NCI-H69 (cell line): ENCODE data around the gene HEPACAM.

Source experiments
- DNase-seq: peaks from one replicate; lab custom pipeline; 2025; lab: John Stamatoyannopoulos, UW

The HEPACAM gene

DNA sequence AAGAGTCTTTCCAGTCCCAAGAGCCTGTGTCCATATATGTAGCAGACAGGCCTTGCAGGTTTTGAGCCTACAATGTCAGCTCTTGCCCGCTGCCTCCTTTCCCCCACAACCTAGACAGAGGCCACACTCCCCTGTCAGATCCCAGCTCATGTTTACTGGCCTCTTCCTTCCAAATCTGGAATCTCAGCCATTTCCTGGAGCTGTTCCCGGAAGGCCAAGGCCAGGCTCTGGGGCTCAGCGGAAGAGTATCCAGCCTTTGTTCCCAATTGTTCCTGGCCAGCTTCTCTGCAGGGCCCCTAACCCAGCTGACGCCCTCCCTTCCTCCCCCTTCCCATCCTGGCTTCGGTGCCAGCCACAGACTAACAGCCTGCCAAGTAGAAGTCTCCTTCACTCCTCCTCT, 37.1 kb downstream of the HEPACAM start:
- DNase-seq = no peak

DNA sequence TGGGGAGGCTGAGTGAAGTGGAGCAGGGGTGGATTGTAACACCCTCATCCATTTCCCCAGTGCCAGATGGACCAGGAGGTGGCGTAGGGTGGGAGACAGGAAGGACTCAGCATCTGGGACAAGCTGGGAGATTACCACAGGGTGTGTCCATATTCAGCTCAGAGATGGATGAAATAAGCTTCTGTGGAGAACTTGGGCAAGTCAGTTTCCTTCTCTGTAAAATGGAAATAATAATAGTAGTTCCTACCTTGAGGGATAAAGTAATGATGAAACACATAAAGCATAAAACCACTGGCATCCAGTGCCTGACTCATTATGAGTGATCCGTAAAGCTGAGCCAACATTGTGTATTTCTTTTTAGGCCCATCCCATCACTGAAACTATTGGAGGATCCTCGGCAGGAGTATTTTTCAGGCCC, 37.6 kb downstream of the HEPACAM start:
- DNase-seq = no peak

DNA sequence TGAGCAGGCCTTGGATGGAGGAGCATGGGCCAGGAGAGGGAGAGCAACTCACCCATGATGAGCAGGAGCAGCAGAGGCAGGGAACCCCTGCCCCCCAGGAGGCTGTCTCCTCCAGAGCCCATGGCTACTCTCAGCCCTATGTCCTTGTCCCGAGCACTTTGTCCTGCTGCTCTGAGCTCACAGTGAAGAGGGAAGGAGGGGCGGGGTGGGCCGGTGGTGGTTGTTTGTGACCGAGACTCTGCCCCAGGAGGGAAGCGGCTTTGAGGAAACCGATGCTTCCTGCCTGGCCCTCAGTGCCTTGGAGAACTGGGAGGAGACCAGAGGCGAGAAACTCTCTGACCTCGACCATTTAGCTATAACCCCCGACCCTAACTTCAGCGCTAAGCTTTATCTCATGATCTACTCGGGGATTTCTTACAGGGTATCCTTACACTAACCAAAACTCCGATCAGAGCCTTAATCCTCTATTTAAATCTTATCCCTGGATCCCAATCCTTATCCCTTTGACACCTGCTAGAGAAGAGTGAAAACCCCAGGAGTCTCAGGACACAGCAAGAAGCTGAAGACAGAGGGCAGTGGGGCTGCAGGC, 38.1 kb downstream of the HEPACAM start, which contains the start of gene ROBO4:
TSS of gene ROBO4 (minus strand) at position 192 of the 589 bp plus-strand sequence. CDS start at position 122, 70 bp downstream.
- DNase-seq = no peak

DNA sequence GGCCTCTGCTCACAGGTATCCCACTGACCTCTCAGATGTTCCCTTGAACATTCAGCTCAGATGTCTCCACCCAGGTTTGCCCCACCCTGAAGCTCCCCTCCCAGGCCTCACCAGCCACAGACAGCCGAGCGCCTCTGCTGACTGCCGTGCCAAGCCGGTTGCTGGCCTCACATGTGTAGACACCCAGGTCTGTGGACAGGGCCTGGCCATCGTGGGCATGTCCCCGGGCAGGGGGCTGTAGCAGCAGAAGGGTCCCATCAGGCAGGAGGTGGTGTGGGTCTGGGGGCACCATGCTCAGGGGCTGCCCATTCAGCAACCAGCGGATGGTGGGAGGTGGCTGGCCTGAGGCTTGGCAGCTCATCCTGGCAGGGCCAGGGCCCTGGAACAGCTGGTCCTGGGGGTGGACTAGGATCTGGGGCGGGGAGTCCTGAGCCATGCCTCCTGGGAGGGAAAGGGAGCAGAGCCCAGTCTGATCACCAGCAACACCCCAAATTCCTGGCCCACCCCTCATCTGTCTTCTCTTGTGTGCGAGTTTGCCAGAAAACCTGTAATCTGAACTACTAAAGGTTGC, 38.9 kb downstream of the HEPACAM start:
- no peak for DNase-seq

DNA sequence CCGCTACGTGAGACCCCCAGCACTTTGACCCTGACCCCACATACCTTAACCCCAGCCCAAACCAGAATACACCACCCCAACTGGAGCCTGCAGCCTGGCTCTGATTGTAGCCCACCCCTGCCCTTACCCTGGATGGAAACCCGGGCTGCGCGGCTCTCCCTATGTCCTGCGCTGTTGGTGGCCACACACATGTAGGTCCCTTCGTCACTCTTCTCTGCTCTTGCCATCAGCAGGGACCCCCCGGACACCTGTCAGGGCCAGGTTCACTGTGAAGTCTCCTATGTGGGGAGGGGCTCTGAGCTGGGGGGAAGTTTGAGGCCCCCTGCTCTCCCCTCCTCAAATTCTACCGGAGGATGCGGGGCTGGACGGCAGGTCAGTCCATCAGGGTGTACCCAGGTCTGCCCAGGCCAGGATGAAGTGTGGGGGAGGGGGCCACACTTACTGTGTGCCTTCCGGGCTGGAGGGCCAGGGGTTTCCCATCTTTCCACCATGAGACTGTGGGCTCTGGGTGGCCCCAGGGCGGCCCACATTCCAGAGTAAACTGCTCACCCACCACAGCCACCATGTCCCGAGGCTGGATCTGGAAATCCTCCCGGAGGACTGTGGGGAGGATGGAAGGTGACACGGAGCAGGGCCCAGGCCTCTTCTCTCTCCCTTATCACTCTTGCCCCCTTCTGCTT, 39.6 kb downstream of the HEPACAM start:
- no peak for DNase-seq

DNA sequence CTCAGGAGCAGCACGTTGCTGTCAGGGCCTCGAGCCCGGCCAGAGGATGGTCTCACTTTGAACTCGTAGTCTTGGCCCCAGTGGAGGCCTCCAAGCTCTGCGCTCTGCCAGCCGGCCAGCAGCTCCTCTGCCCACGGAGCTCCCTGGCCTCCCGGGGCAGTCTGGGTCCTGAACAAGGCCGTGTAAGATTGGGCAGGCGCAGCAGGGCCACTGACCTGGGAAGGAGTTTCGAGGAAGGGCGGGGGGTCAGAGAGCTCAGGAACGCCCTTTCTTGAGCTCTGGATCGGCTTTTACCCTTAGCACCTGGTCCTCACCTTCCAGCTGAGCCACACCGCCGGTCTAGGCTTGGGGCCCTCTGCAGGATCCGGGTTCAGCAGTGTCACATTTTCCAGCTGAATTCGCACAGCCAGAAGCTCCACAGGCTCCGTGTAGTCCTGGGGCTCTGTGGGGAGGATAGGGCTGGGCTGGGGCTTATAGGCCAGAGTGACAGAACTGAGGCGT, 40.3 kb downstream of the HEPACAM start:
- no peak for DNase-seq

DNA sequence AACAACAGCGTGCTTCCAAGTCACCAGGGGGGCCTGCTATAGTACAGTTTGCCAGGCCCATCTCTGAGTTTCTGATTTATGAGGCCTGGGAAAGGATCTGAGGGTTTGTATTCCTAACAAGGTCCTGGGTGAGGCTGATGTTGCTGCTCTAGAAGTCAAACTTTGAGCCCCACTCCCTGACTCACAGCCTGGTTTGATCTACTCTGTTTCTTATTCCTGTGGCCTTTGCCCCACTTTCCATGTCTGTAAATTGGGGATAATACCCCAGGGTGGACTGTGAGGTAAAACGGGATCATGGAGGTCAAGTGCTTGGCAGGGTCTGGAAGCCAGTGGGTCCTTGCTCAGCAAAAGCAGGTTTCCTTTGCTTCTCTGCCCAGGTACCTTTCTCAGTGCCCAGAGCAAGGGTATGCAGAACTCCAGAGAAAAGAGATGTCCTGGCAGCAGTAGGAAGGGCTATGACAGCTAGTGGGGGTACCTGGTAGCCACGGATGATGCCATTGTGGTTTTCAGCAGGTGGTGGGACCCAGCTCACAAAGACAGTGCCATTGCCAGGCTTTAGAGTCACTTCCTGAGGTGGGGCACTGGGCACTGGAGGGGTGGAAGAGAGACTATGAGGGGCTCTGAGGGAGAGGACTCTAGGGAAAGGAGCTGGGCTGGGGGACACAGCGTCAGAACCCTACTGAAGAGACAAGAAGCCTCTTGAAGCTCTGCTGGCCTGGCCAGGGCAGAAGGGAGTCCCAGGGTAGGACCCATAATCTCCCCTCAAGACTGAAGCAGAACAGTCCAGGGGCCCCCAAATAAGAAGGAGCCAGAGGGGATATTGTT, 41.0 kb downstream of the HEPACAM start:
- DNase-seq = no peak

DNA sequence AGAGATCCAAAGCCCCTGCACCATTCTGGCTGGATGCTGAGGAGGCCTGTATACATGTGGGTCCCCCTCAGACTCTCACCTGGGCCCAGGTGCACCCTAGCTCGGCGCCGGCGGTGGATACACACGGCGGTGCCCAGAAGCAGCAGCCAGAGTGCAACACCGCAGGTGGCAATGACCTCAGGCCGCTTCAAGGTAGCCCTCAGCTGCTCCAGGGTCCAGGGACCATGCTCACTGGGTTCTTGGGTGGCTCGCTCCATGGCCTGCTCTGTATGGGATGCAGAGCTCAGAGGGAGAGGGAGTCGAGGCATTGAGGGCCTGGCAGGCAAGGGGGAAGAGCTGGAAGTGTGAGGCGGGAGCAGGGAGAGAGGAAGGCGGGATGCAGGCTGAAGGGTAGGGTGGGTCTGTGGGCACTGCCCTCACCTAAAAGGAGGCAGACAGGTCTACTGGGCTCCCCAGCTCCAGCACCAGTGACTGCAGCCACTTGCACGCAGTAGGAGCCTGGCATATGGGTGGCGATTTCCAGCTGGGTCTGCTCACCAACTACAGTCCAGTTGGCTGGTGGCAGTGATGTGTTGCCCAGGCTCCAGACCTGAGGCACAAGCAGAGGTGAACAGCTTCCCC, 42.0 kb downstream of the HEPACAM start:
- no peak for DNase-seq

DNA sequence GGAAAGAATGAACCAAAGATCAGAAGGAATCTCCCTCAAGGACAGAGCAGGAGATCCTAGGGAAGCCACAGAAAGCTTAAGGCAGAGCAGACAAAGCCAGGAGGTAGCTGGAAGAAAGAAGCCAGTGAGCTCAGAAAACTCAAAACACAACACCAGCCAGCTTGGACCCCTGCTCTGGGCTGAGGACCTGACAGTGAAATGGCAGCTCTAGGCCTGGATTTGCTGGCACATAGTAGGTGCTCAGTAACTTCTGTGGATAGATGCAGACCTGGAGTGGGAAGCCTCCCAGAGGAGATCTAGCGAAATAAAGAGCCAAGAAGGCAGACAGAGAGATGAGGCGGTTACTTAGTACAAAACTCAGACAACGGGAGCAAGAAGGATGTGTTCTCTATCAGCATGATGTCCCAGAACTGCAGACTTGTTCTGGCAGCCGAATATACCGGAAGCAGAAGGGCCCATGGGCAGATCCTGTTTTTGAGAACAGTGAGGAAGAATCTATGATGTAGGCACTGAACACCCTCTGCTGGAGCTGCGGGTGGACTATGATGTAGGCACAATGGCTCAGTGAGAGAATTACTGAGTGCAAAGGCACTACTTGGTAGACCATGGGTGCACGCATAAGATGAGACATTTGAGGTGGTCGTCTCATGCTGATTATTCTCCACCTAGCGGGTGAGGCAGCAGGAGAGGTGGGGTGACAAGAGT, 42.9 kb downstream of the HEPACAM start:
- no peak for DNase-seq

DNA sequence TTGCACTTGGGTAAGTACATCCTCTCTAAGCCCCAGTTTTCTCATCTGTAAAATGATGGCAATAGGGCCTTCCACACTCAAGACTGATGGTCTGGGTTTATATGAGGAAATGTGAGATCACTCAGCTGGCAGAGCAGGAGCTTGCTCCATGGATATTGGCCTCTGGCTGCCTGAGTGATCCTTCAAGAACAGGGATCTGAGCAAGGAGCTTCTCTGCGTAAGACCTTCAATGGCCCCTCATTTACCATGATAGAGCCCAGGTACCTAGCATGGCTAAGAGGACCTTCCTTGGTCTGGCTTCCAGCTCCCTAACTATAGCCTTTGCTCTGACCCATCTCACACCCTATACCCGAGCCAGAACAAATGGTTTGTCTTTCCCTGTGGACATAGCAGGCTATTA, 43.7 kb downstream of the HEPACAM start:
- no peak for DNase-seq

DNA sequence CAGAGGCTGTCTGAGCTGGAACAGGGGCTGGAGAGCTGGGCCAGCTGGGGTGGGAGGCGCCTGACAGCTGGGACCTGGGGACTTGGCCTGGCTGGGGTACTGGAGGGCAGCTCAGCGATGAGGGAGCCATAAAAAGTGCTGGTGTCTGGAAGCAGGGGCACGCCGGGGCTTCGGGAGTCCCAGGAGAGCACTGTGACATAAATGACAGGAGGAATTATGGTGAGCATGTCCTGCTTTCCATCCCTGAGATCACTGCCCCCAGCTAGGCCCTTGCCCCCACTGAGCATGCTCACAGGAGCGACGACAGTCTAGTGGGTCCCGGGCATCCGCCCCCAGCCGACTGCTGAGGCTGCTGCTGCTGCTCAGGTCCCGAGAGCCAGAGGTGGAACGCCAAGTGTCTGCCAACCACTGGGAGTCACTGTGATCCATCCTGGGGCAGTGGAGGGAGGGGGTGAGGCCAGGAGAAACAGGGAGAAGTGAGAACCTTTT, 44.4 kb downstream of the HEPACAM start:
- no peak for DNase-seq

DNA sequence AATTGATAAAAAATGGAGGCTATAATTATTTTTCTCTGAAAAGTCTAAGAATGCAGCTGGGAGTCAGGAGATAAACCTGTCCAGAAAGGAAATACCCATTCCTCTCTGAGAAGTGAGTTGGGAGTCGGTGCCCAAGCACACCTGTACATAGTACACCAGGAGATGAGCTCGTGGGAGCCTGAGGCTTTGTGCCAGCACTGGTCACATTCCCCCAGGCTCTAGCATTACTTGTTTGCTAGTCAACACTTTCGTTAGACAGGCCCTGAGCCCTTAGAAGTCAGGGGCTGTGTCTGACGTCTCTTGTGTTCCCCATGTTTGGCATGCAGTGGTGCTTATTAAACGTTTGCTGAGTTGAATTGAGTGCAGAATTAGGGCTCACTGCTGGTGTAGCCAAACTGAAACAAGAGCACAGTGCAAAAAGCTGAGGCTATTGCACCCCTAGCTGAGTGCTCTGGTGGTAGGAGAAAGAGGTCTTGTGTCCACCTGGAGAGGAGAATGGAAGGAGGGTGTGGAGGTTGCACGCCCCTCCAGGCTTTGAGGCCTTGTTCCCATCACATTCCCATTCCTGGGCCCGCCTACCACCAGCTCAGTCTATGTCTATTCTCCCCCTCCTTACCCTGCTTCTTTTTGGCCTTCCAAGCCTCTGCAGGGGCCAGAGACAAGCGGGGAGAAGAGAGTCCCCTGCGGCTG, 45.0 kb downstream of the HEPACAM start:
- no peak for DNase-seq

DNA sequence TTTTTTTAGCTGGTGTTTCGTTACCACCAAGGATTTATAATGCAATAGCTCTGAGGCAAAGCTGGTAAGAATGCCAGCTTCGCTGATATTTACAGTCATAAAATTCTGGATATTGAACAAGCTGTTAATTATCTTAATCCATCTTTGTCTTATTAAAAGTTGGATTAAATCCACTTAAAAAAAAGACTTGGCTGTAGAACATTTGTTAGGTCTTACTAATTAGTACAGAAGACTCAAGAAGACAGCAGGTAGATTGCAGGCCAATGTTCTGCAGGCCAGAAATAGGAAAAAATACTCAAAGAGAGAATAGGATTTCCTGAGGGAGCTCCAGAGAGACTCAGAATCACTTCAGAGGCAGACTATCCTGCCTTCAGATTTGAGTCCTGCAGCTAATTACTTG, 45.7 kb downstream of the HEPACAM start:
- no peak for DNase-seq

DNA sequence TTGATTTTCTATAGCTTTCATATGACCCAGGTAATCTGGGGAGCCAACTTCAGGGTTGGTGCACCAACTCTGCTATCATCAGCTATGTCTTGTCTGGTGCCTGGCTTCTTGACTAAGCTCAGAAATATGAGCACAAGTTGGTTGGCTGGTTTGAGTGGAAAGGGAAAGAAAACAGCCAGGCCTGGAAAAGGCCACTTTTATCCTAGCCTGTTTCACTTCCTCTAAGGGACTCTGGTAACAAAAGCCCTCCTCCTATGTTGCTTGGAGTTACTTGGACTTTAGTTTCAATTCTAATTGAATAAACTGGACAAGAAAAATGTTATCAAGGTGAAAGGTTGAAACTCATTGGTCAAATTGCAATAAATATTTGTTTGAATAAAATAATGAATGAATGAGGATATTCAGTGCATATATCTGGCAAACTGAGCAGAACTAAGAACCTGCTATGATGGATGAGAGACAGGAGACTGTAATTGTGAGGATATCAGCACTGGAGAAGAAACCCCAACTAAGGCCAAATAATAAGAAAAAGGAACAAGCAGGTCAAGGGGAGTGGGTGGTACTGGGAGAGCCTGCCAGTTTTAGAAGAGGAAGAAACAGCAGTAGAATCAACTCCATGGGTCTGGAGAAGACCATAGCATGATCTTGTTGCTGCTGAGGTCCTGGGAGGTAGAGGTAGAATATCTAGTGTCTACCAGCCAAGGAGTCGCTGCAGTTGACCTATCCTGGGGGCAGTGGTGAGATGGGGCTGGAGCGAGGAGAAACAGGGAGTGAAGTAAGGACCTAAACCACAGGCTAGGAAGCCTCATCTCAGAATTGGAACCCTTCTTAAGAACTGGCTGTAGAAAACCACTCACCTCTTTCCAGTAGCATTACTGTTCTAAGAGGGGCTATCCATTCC, 46.4 kb downstream of the HEPACAM start:
- DNase-seq = no peak

DNA sequence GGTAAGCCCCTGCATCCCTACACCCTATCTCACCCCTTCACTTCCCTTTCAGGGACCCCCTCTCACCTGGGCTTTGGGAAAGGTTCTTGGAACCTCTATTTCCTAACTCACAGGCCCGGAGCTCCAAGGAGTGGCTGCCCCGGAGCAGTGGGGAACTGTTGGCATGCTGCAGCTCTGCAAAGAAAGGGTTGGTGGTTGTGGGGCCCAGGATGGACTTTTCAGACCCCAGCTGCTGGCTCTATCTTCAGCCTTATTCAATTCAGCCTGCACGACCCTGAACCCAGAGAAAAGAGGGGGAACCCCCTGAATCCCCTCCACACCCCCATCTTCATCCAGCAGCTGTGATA, 48.2 kb downstream of the HEPACAM start:
- DNase-seq = no peak

DNA sequence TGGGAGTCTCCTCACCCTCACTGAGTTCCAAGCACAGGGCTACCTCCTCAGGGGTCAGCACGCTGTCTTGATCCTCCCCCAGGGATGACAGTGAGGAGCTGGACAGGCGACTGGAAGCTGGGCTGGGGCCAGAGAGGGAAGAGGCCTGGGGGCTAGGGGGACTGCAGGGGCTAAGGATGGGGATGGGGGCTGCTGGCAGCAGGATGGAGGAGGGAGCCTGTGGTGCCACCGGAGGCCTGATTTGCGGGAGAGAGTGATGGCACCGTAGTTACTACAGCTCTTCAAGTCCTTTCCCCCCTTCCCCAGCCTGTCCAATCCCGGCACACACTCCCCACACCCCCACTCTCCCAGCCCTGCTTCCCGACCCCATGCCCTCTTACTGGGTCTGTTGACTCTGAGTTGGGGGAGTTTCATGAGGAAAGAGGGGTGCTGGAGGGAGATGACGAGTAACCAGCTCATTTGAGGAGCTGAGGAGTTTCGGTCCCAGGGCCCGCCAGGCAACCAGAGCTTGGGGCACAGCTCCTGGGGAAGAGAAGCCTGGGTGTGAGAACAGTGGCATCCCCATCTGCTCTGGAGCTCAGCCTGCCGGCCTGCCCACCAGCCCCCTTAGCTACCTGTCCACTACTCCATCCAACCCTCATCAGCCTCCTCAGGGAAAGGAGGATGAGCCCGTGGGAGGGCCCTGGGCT, 48.7 kb downstream of the HEPACAM start:
- DNase-seq = no peak

DNA sequence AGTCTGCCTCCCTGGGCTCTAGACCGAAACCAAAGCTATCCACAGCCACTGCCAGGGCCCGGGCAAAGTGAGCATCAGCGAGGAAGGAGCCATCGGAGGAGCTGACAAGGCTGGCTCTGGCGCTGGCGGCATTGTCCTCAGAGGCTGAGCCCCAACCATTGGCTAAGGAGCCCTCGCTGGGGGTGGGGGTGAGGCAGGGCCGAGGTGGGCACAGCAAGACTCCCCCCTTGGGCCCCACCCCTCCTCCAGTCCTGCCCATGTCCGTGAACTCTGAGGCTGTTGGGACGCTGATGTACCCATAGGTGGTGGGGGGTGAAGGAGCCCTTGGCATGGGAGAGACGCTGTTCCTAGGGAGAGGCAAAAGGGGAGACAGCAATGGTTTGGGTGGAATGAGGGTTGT, 49.4 kb downstream of the HEPACAM start:
- no peak for DNase-seq

DNA sequence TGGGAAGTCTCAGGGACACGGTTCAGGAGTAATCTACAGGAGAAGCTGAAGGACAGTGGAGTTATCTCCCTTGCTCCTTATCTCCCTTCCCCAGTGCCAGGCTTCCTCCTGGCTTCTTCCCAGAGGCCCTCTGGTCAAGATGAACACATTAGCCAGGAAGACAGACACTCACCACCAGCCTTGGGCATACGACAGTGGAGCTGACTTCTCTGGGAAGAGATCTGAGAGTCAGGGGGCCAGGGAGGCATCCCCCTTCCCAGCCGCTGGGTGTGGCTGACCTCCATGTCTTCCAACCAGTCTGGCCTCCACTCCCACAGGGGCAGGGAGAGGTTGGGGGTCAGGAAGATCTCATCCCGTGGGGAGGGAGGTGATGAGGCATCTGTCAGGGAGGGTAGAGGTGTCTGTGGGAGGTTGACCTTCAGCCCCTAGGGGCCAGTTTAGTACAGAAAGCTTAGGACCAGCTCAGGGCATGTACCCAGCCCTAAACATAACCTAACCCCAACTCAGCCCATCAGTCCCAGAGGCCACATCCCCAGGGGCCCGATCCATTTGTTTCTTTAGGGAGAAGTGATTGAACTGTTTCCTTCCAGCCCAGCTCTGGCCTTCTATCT, 50.9 kb downstream of the HEPACAM start:
- DNase-seq = no peak

DNA sequence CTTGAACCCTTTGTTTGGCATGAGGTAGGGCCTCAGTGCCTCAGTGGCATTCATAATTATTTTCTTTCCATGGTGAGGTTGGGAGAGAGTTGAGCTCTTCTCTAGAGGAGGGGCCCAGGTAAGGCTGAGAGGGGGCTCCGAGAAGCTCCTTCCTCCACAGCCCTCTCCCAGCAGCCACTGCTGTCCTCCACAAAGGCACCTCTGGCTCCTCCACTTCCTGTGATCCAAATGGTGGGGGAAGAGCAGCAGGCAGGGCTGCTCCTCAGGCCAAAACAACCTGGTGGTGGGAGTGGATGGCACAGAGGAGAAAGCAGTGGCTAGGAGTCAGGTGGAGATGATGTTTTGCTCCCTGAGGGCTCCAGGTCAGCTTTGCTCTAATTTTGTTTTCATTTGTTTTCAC, 51.5 kb downstream of the HEPACAM start:
- no peak for DNase-seq
